Type B pancreatic cell (in vitro differentiated cells): ENCODE results near the gene TERC. TPM values are rescaled to one million over a fixed set of nuclear protein-coding genes. Genes with fewer than 3 reads are reported as not detected.
"Not testable (repeated sequence)": the region's sequence is repeated elsewhere in the genome, so short reads cannot be mapped to it uniquely, and the experiment has no call there.

Source experiments
- DNase-seq: peaks from one replicate; pipeline ENCODE4 v3.0.0; 2021; ENCODE audit warnings: mixed read lengths; ENCODE audit not compliant: unreplicated experiment; ENCODE audit errors: extremely low spot score
- H3K27ac Mint-ChIP-seq: 2 replicates; pipeline ENCODE4 v1.8.0; 2021; ENCODE audit warnings: mild to moderate bottlenecking, mixed read lengths
- H3K27me3 Mint-ChIP-seq: 2 replicates; pipeline ENCODE4 v1.8.0; 2021; ENCODE audit warnings: mixed read lengths
- H3K36me3 Mint-ChIP-seq: 2 replicates; pipeline ENCODE4 v1.8.0; 2021; ENCODE audit warnings: mixed read lengths
- H3K4me1 Mint-ChIP-seq: one replicate; pipeline ENCODE4 v1.8.0; 2021; ENCODE audit warnings: mixed read lengths; ENCODE audit not compliant: unreplicated experiment
- H3K4me3 Mint-ChIP-seq: 2 replicates; pipeline ENCODE4 v1.8.0; 2021; ENCODE audit warnings: mild to moderate bottlenecking, mixed read lengths
- H3K9me3 Mint-ChIP-seq: 2 replicates; pipeline ENCODE4 v1.8.0; 2021; ENCODE audit warnings: mixed read lengths
- total RNA-seq: library from RNA; stranded (reverse); gene quantifications from 2 replicates; pipeline ENCODE4 v1.2.1, GENCODE V29; 2021; ENCODE audit warnings: low replicate concordance
- TF ChIP-seq, protein P1 (sequence below): fragments of 200-600 bp; sonication (generic); conservative IDR thresholded peaks from 2 replicates; pipeline ENCODE4 v1.5.0; 2021; ENCODE audit warnings: antibody characterized with exemption, mild to moderate bottlenecking

TERC gene
- total RNA-seq, 1 donor from 2014 or later = 11.7 TPM

DNA sequence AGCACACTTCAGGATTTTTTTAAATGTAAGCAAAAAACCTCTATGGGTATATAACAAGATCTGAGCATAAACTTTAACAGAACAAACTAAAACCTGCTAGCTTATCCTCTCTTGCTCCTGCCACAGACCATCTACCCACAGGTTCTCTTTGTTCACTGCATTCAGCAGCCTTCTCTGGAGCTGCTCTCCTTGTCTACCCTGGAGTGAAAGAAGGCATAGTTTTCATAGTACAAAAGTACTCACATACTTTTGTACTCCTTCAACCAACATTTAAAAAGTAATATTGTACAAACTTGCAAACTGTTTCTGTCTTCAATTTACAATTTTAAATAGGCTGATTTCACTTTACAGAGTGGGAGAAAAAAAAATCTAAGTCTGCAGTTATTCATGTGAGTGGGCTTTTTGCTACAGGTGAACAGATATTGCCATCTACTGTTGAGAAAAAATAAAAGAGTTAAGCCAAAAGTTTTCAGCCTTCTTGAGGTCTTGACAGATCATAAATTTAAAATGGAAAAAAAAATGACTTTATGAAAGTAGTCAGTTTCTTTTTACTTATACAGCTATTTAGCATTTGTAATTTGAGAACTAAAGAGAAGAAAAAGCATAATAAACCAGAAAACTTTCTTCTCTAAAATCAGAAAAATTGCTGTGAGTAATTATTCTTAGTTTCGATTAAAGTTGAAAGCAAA, 20.4 kb downstream of the TERC start:
- H3K4me1 Mint-ChIP-seq = peaks cover 8% of the 10 kb centered on the region
- peaks cover 14% of the 10 kb centered on the region for H3K27me3 Mint-ChIP-seq
- no peak overlapping the region for H3K4me3 Mint-ChIP-seq
- no peak overlapping the region for H3K27ac Mint-ChIP-seq
- H3K36me3 Mint-ChIP-seq = no peaks in the 10 kb centered on the region
- no peaks in the 10 kb centered on the region for H3K9me3 Mint-ChIP-seq
- no peak for DNase-seq
- TF ChIP-seq, protein P1, sequence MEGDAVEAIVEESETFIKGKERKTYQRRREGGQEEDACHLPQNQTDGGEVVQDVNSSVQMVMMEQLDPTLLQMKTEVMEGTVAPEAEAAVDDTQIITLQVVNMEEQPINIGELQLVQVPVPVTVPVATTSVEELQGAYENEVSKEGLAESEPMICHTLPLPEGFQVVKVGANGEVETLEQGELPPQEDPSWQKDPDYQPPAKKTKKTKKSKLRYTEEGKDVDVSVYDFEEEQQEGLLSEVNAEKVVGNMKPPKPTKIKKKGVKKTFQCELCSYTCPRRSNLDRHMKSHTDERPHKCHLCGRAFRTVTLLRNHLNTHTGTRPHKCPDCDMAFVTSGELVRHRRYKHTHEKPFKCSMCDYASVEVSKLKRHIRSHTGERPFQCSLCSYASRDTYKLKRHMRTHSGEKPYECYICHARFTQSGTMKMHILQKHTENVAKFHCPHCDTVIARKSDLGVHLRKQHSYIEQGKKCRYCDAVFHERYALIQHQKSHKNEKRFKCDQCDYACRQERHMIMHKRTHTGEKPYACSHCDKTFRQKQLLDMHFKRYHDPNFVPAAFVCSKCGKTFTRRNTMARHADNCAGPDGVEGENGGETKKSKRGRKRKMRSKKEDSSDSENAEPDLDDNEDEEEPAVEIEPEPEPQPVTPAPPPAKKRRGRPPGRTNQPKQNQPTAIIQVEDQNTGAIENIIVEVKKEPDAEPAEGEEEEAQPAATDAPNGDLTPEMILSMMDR = peak; percentile 68

DNA sequence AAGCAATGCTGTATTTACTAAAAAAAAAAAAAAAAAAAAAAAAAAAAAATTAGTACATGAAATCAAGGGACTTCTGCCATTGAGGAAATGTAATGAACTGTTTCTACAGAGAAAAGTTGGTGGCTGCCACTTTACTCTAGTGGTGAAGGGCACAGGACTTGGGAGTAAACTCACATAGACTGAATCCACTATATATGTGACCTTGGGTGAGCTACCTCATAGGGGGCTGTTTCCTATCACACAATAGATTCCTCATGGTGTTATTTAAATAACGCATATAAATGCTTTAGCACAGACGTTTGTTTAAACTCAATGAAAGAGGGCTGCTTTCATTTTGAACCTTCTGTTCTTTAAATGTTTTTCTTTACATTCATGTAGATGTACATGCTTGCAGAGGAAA, 25.8 kb downstream of the TERC start:
- Mint-ChIP-seq H3K27me3 (no peaks in the 10 kb centered on the region), H3K27ac (no peak overlapping the region), H3K4me3 (no peak overlapping the region), H3K9me3 (peaks cover 9% of the 10 kb centered on the region), H3K36me3 (no peaks in the 10 kb centered on the region), H3K4me1 (no peaks in the 10 kb centered on the region)
- TF ChIP-seq, protein P1 = no peak
- DNase-seq = no peak

DNA sequence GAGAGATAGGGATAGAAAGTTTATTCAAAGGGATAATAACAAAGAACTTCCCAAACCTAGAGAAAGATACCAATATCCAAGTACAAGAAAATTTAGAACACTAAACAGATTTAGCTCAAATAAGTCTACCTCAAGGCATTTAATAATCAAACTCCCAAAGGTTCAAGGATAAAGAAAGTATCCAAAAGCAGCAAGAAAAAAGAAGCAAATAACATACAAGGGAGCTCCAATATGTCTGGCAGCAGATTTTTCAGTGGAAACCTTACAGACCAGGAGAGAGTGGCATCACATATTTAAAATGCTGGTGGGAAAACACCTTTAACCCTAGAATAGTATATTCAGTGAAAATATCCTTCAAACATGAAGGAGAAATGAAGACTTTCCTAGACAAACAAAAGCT, 33.0 kb downstream of the TERC start:
- H3K4me3 Mint-ChIP-seq, H3K27ac Mint-ChIP-seq, H3K4me1 Mint-ChIP-seq, H3K27me3 Mint-ChIP-seq, H3K36me3 Mint-ChIP-seq, DNase-seq: not testable (repeated sequence)
- H3K9me3 Mint-ChIP-seq = peaks cover 12% of the 10 kb centered on the region

DNA sequence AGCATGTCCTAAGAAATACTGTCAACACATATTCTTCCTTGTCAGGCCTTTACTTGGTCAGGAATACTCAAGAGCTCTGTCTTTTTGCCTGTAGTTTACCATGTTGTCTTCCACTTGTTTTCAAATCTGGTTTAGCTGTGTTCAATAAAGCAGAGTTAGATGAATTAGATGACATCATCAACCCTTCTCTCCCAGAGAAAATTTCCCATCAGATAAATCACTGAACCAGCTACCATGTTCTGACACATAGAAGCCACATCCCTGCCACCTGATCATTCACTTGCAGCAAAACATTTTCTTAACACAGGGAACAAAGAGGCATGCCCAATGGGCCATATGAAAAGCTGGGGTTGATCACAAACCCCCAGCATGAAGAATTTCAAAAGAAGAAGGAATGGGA, 42.1 kb downstream of the TERC start:
- no peak overlapping the region for H3K4me3 Mint-ChIP-seq
- H3K27me3 Mint-ChIP-seq = peaks cover 26% of the 10 kb centered on the region
- DNase-seq = no peak
- peaks cover 7% of the 10 kb centered on the region for H3K9me3 Mint-ChIP-seq
- H3K27ac Mint-ChIP-seq = no peak overlapping the region
- no peaks in the 10 kb centered on the region for H3K36me3 Mint-ChIP-seq
- TF ChIP-seq, protein P1 = no peak
- no peaks in the 10 kb centered on the region for H3K4me1 Mint-ChIP-seq

DNA sequence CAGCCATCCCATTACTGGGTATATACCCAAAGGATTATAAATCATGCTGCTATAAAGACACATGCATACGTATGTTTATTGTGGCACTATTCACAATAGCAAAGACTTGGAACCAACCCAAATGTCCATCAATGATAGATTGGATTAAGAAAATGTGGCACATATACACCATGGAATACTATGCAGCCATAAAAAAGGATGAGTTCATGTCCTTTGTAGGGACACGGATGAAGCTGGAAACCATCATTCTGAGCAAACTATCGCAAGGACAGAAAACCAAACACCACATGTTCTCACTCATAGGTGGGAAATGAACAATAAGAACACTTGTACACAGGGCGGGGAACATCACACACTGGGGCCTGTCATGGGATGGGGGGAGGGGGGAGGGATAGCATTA, 46.4 kb downstream of the TERC start:
- H3K27me3 Mint-ChIP-seq = peaks cover 21% of the 10 kb centered on the region
- H3K9me3 Mint-ChIP-seq, H3K4me3 Mint-ChIP-seq, H3K4me1 Mint-ChIP-seq, H3K36me3 Mint-ChIP-seq, DNase-seq, H3K27ac Mint-ChIP-seq: not testable (repeated sequence)

Other genes with a start within 250 kb of the TERC start
- gene MECOM, start 101.3 kb downstream of the TERC start, total RNA-seq = 21.1 and 51.1 TPM in 2 replicates
- gene ACTRT3, start 4.5 kb upstream of the TERC start, total RNA-seq = 1.8 and 2.1 TPM in 2 replicates
- gene MYNN, start 8.3 kb upstream of the TERC start, total RNA-seq = 15.7 and 18.2 TPM in 2 replicates
- gene LRRIQ4, start 47.8 kb upstream of the TERC start, total RNA-seq = not detected in 2 replicates
- 2.7 and 4.0 TPM in 2 replicates for gene LRRC34, start 47.8 kb upstream of the TERC start, total RNA-seq
- gene LRRC31, start 104.9 kb upstream of the TERC start, total RNA-seq = 1.4 and 1.7 TPM in 2 replicates
- not detected in 2 replicates for gene SAMD7, start 146.5 kb upstream of the TERC start, total RNA-seq
- 85.9 and 101 TPM in 2 replicates for gene SEC62, start 201.7 kb upstream of the TERC start, total RNA-seq